SK-N-MC (cell line): ENCODE data around the gene PRSS58.

ENCODE experiments used
- DNase-seq: peaks from one replicate; pipeline ENCODE4 v3.0.0-alpha.2; 2011; ENCODE audit warnings: low read depth, low spot score
- H3K27ac ChIP-seq: fragments of 200-600 bp; sonication (generic); 2 replicates; pipeline ENCODE4 v1.5.1; 2016; ENCODE audit warnings: mixed run types
- H3K36me3 ChIP-seq: fragments of 200-600 bp; sonication (generic); 2 replicates; pipeline ENCODE4 v1.6.1; 2017; ENCODE audit warnings: antibody characterized with exemption, low read length, mixed read lengths; ENCODE audit not compliant: insufficient read depth
- H3K4me3 ChIP-seq: fragments of 200-600 bp; sonication (generic); 2 replicates; pipeline ENCODE4 v1.5.1; 2016
- H3K9ac ChIP-seq: fragments of 200-600 bp; sonication (generic); 2 replicates; pipeline ENCODE4 v1.8.0; 2017; ENCODE audit warnings: mixed run types, mixed read lengths; ENCODE audit not compliant: insufficient read length
- H3K9me3 ChIP-seq: fragments of 200-600 bp; sonication (generic); 2 replicates; pipeline ENCODE4 v1.6.1; 2017; ENCODE audit warnings: low read depth, mild to moderate bottlenecking, antibody characterized with exemption, low read length, moderate library complexity, mixed read lengths
- EZH2 ChIP-seq: fragments of 200-600 bp; sonication (generic); IDR thresholded peaks from one replicate; pipeline ENCODE4 v1.6.1; 2017; ENCODE audit warnings: antibody characterized with exemption
- FOXP2 ChIP-seq: optimal IDR thresholded peaks from 2 replicates; pipeline ENCODE3; 2011; ENCODE audit warnings: mild to moderate bottlenecking, moderate library complexity; ENCODE audit not compliant: insufficient read depth; ENCODE audit errors: extremely low read length, control extremely low read depth
- POLR2AphosphoS5 ChIP-seq: IDR thresholded peaks from 2 replicates; pipeline ENCODE4 v1.6.1; 2012; ENCODE audit warnings: mild to moderate bottlenecking, low read depth, low read length, borderline replicate concordance

PRSS58 gene

GRCh38 chr7:142257958-142258357 lies at the start of gene PRSS58:
Gene PRSS58, minus strand, starts transcription at chr7:142258058. Its CDS starts 351 bp downstream, at chr7:142257707.
- DNase-seq = no peak

DNA sequence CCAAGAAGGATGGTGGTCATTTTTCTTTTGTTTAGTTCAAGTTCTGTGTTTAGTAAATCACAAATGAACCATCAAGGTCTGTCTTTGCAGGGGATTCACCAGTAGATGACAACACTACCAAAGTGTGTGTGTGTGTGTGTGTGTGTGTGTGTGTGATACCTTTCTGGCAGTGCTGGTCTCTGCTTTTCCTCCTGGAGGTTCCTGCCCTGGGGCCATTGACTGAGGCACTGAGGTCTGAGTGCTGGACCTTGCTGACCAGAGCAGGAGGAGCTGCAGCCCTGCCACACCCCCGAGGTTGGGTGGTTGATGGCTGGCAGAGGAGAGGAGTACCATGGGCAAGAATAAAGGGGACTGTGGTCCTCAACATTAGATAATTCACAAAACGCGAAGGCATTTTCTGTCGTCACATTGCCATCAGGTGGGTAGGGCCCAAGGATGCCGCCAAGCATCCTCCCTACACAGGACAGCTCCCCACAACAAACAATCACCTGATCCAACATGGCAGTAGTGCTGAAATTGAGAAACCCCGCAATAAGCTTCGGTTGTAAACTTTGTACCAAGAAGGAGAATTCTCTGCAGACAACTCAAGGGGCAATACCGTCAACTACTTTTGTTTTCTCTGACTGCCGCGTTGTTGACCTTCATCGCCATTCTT lies 49.5 kb upstream of the PRSS58 start:
- H3K9ac ChIP-seq = no peak overlapping the region
- no peak overlapping the region for H3K27ac ChIP-seq
- TF ChIP-seq FOXP2 (no peak), POLR2AphosphoS5 (no peak), EZH2 (no peak)
- no peak overlapping the region for H3K4me3 ChIP-seq
- no peaks in the 10 kb centered on the region for H3K36me3 ChIP-seq
- H3K9me3 ChIP-seq = no peaks in the 10 kb centered on the region
- no peak for DNase-seq

More at GRCh38 chr7:142257958-142258357, at the start of gene PRSS58:
- H3K9me3 ChIP-seq = no peaks in the 10 kb centered on the region
- H3K36me3 ChIP-seq = no peaks in the 10 kb centered on the region
- TF ChIP-seq FOXP2 = no peak
- no peak for TF ChIP-seq EZH2
- TF ChIP-seq POLR2AphosphoS5 = no peak
- no peak within 1 kb of the TSS for H3K27ac ChIP-seq
- H3K4me3 ChIP-seq = no peak within 1 kb of the TSS
- no peak within 1 kb of the TSS for H3K9ac ChIP-seq

- no peaks in the 10 kb centered on the region for H3K9me3 ChIP-seq
- no peak for DNase-seq
- H3K27ac ChIP-seq = no peak overlapping the region
Measured at GRCh38 chr7:142303650-142304049, 45.8 kb upstream of the PRSS58 start.

DNA sequence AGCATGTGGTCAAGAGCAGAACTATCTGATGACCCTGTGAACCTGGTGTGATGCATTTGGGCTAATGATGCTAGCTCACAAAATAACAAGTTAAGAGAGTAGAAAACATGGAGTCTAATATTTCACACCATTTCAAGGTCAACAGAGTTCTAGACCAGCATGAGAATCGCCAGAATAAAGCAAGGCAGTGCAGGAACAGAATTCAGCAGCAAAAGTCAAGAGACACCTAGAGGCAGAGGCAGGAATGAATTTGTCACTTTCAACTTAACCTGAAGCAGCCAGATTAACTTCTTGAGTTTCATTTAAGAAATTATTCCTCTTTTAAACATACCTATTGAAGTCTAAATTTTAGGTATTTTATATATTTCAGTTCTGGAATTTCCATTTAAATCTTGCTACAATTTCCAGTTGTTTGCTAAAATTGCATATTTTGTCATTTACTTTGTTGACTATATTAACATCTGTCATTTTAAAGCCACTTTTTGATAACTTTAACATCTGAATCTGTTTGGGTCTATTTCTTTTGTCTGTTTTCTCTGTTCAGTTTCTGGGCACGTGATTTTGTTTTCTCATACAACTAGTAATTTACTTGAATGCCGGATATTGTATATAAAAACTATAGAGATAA lies 44.2 kb upstream of the PRSS58 start:
- no peak for DNase-seq
- H3K36me3 ChIP-seq = no peaks in the 10 kb centered on the region
- TF ChIP-seq EZH2 = no peak
- TF ChIP-seq POLR2AphosphoS5 = no peak
- TF ChIP-seq FOXP2 = no peak
- no peak overlapping the region for H3K4me3 ChIP-seq
- H3K27ac ChIP-seq = no peak overlapping the region
- H3K9ac ChIP-seq = no peak overlapping the region
- H3K9me3 ChIP-seq = no peaks in the 10 kb centered on the region

More at GRCh38 chr7:142303650-142304049, 45.8 kb upstream of the PRSS58 start:
- H3K4me3 ChIP-seq = no peak overlapping the region
- TF ChIP-seq FOXP2 = no peak
- no peak for TF ChIP-seq POLR2AphosphoS5
- no peak for TF ChIP-seq EZH2
- no peak overlapping the region for H3K9ac ChIP-seq
- H3K36me3 ChIP-seq = no peaks in the 10 kb centered on the region

DNA sequence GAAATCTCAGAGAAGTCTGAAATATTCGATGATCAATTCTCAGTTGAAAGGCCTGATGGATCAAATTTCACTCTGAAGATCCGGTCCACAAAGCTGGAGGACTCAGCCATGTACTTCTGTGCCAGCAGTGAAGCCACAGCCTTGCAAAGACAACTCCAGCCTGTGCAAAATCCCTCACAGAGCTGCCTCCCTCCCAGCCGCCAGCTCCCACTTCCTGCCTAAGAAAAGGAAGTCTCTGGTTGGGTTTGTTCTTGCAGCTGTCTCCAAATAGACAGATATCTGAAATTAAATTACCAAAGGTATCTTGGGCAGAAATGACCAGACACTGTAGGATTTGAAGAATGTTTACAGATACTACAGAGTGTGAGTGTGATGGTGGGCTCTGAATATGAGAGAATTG lies 43.4 kb upstream of the PRSS58 start:
- H3K9ac ChIP-seq = no peak overlapping the region
- TF ChIP-seq POLR2AphosphoS5 (no peak), EZH2 (no peak), FOXP2 (no peak)
- no peaks in the 10 kb centered on the region for H3K9me3 ChIP-seq
- DNase-seq = no peak
- H3K36me3 ChIP-seq = no peaks in the 10 kb centered on the region
- no peak overlapping the region for H3K27ac ChIP-seq
- no peak overlapping the region for H3K4me3 ChIP-seq

GRCh38 chr7:142300689-142301088 lies 42.8 kb upstream of the PRSS58 start:
- H3K9ac ChIP-seq = no peak overlapping the region
- no peaks in the 10 kb centered on the region for H3K9me3 ChIP-seq
- DNase-seq = no peak
- no peaks in the 10 kb centered on the region for H3K36me3 ChIP-seq
- TF ChIP-seq FOXP2 (no peak), EZH2 (no peak), POLR2AphosphoS5 (no peak)
- H3K4me3 ChIP-seq = no peak overlapping the region
- H3K27ac ChIP-seq = no peak overlapping the region

- Histone ChIP-seq H3K9me3 (no peaks in the 10 kb centered on the region), H3K27ac (no peak overlapping the region), H3K36me3 (no peaks in the 10 kb centered on the region), H3K9ac (no peak overlapping the region), H3K4me3 (no peak overlapping the region)
- TF ChIP-seq FOXP2 (no peak), EZH2 (no peak), POLR2AphosphoS5 (no peak)
- DNase-seq = no peak
Measured at GRCh38 chr7:142299237-142299781, 41.5 kb upstream of the PRSS58 start.

GRCh38 chr7:142298627-142299026 lies 40.8 kb upstream of the PRSS58 start:
- Histone ChIP-seq H3K4me3 (no peak overlapping the region), H3K36me3 (no peaks in the 10 kb centered on the region), H3K9ac (no peak overlapping the region), H3K9me3 (no peaks in the 10 kb centered on the region), H3K27ac (no peak overlapping the region)
- TF ChIP-seq POLR2AphosphoS5 (no peak), EZH2 (no peak), FOXP2 (no peak)
- DNase-seq = no peak

DNA sequence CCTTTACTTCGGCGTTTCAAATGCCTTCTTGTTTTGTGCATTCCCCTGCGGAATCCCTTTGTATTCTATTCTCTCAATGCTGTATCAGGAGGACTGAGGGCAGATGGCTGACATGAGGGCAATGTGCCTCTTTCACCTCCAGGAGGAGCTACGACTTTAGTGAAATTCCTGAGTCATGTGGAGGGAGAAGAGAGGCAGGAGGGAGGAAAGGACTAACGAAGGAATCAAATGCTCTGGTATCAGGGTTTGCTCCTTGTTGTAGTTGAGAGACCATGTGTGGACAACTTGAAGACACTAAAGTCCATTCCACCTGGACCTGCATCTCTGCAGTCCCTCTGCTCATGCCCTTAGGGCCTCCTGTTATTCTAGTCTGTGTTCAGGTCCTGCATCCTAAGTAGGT lies 40.2 kb upstream of the PRSS58 start:
- no peak overlapping the region for H3K4me3 ChIP-seq
- H3K36me3 ChIP-seq = no peaks in the 10 kb centered on the region
- H3K9me3 ChIP-seq = no peaks in the 10 kb centered on the region
- TF ChIP-seq FOXP2 (no peak), POLR2AphosphoS5 (no peak), EZH2 (no peak)
- no peak for DNase-seq
- no peak overlapping the region for H3K9ac ChIP-seq
- H3K27ac ChIP-seq = no peak overlapping the region
